ENCODE data around the gene CCSER2.

The CCSER2 gene

GRCh38 chr10:84294766-84295447 lies 33.5 kb upstream of the CCSER2 start:
- Histone ChIP-seq H3K4me3 (ENCODE audit: low read depth in 1 of 2, low read length in 2 of 2) (no peak overlapping the region), H3K4me1 (ENCODE audit: insufficient read depth, low read length) (no peaks in the 10 kb centered on the region), H3K9ac (ENCODE audit: low read length) (no peak overlapping the region), H3K27me3 (ENCODE audit: control insufficient read depth in 1 of 2, insufficient read depth in 2 of 2, low read length in 2 of 2) (no peaks in the 10 kb centered on the region), H3K27ac (ENCODE audit: low read depth, low read length) (no peak overlapping the region), H3K36me3 (ENCODE audit: insufficient read depth, low read length) (no peaks in the 10 kb centered on the region), H3K9me3 (ENCODE audit: low read length) (no peaks in the 10 kb centered on the region)

GRCh38 chr10:84296091-84296981 lies 32.1 kb upstream of the CCSER2 start:
- Histone ChIP-seq H3K4me3 (ENCODE audit: low read depth in 1 of 2, low read length in 2 of 2) (no peak overlapping the region), H3K9me3 (ENCODE audit: low read length) (no peaks in the 10 kb centered on the region), H3K9ac (ENCODE audit: low read length) (no peak overlapping the region), H3K27me3 (ENCODE audit: control insufficient read depth in 1 of 2, insufficient read depth in 2 of 2, low read length in 2 of 2) (no peaks in the 10 kb centered on the region), H3K4me1 (ENCODE audit: insufficient read depth, low read length) (no peaks in the 10 kb centered on the region), H3K36me3 (ENCODE audit: insufficient read depth, low read length) (no peaks in the 10 kb centered on the region), H3K27ac (ENCODE audit: low read depth, low read length) (no peak overlapping the region)

DNA sequence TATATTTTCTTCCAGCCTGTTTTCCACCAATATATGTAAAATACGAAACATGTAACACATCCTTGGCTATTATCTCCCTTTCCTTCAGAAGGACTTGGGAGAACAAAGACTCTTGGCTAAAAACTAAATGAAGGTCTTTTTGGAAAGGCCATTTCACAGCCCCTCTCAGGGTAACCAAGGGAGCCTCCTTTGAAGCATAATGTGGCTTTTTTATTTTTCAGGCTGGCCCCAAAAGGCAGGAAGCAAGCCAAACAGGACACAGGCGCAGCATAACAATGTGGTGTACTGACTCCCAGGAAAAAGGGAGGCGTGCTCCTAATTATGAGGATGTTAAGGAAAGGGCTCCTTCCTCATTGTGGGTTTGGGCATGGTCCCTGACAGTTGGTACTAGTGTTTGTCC lies 30.3 kb upstream of the CCSER2 start:
- no peaks in the 10 kb centered on the region for H3K4me1 ChIP-seq (ENCODE audit: insufficient read depth, low read length)
- H3K36me3 ChIP-seq (ENCODE audit: insufficient read depth, low read length) = no peaks in the 10 kb centered on the region
- no peaks in the 10 kb centered on the region for H3K27me3 ChIP-seq (ENCODE audit: control insufficient read depth in 1 of 2, insufficient read depth in 2 of 2, low read length in 2 of 2)
- no peak overlapping the region for H3K27ac ChIP-seq (ENCODE audit: low read depth, low read length)
- H3K4me3 ChIP-seq (ENCODE audit: low read depth in 1 of 2, low read length in 2 of 2) = no peak overlapping the region
- H3K9me3 ChIP-seq (ENCODE audit: low read length) = no peaks in the 10 kb centered on the region
- no peak overlapping the region for H3K9ac ChIP-seq (ENCODE audit: low read length)

DNA sequence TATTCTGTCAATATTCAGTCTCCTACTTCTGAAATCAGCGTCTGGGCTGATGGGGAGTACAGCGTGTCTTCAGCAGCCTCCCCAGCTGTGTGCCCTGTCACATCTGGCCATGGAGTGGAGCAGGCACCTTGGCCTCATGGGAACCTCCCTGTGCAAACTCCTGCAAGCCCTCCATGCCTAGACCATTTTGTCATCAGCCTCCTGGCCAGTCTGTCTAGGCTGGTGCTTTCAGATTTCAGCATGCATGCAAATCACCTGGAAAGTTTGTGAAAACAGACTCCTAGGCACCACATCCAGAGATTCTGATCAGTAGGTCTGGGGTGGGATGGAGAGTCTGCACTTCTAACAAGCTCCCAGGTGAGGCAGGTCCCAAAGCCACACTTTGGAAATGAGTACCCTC lies 26.2 kb upstream of the CCSER2 start:
- H3K9me3 ChIP-seq (ENCODE audit: low read length) = no peaks in the 10 kb centered on the region
- no peak overlapping the region for H3K27ac ChIP-seq (ENCODE audit: low read depth, low read length)
- no peak overlapping the region for H3K9ac ChIP-seq (ENCODE audit: low read length)
- H3K36me3 ChIP-seq (ENCODE audit: insufficient read depth, low read length) = no peaks in the 10 kb centered on the region
- H3K4me1 ChIP-seq (ENCODE audit: insufficient read depth, low read length) = no peaks in the 10 kb centered on the region
- H3K4me3 ChIP-seq (ENCODE audit: low read depth in 1 of 2, low read length in 2 of 2) = no peak overlapping the region
- H3K27me3 ChIP-seq (ENCODE audit: control insufficient read depth in 1 of 2, insufficient read depth in 2 of 2, low read length in 2 of 2) = no peaks in the 10 kb centered on the region

DNA sequence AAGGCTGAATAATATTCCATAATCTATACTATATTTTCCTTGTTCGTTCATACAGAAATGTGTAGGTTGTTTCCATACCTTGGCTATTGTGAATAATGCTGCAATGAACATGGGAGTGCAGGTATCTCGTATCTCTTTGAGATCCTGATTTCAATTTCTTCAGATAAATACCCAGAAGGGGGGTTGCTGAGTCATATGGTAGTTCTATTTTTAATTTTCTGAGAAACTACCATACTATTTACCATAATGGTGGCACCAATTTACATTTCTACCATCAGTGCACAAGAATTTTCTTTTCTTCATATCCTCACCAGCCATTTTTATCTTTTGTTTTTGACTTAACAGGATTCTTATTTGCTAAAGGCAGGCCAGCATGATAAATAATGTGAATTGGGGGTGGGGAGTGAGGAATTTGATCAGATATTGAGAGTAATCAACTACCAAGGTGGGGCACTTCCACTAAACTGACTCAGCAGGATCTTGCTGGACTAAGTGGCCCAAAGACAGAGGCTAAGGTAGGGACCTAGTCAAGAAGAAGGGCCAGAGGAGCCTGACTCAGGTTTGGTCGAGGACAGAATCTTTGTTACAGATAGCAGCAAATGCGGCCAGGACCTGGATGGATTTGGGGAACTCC lies 21.5 kb upstream of the CCSER2 start:
- no peaks in the 10 kb centered on the region for H3K27me3 ChIP-seq (ENCODE audit: control insufficient read depth in 1 of 2, insufficient read depth in 2 of 2, low read length in 2 of 2)
- no peak overlapping the region for H3K27ac ChIP-seq (ENCODE audit: low read depth, low read length)
- no peaks in the 10 kb centered on the region for H3K9me3 ChIP-seq (ENCODE audit: low read length)
- H3K4me3 ChIP-seq (ENCODE audit: low read depth in 1 of 2, low read length in 2 of 2) = no peak overlapping the region
- no peaks in the 10 kb centered on the region for H3K4me1 ChIP-seq (ENCODE audit: insufficient read depth, low read length)
- H3K36me3 ChIP-seq (ENCODE audit: insufficient read depth, low read length) = no peaks in the 10 kb centered on the region
- H3K9ac ChIP-seq (ENCODE audit: low read length) = no peak overlapping the region

GRCh38 chr10:84308021-84308420 lies 20.4 kb upstream of the CCSER2 start:
- no peaks in the 10 kb centered on the region for H3K9me3 ChIP-seq (ENCODE audit: low read length)
- H3K27me3 ChIP-seq (ENCODE audit: control insufficient read depth in 1 of 2, insufficient read depth in 2 of 2, low read length in 2 of 2) = no peaks in the 10 kb centered on the region
- no peak overlapping the region for H3K4me3 ChIP-seq (ENCODE audit: low read depth in 1 of 2, low read length in 2 of 2)
- H3K4me1 ChIP-seq (ENCODE audit: insufficient read depth, low read length) = no peaks in the 10 kb centered on the region
- H3K9ac ChIP-seq (ENCODE audit: low read length) = no peak overlapping the region
- no peaks in the 10 kb centered on the region for H3K36me3 ChIP-seq (ENCODE audit: insufficient read depth, low read length)
- no peak overlapping the region for H3K27ac ChIP-seq (ENCODE audit: low read depth, low read length)

- no peaks in the 10 kb centered on the region for H3K27me3 ChIP-seq (ENCODE audit: control insufficient read depth in 1 of 2, insufficient read depth in 2 of 2, low read length in 2 of 2)
- no peaks in the 10 kb centered on the region for H3K4me1 ChIP-seq (ENCODE audit: insufficient read depth, low read length)
- no peak overlapping the region for H3K27ac ChIP-seq (ENCODE audit: low read depth, low read length)
- no peaks in the 10 kb centered on the region for H3K9me3 ChIP-seq (ENCODE audit: low read length)
- H3K9ac ChIP-seq (ENCODE audit: low read length) = no peak overlapping the region
- no peaks in the 10 kb centered on the region for H3K36me3 ChIP-seq (ENCODE audit: insufficient read depth, low read length)
- H3K4me3 ChIP-seq (ENCODE audit: low read depth in 1 of 2, low read length in 2 of 2) = no peak overlapping the region
Observed at GRCh38 chr10:84308481-84309304, 19.7 kb upstream of the CCSER2 start.

DNA sequence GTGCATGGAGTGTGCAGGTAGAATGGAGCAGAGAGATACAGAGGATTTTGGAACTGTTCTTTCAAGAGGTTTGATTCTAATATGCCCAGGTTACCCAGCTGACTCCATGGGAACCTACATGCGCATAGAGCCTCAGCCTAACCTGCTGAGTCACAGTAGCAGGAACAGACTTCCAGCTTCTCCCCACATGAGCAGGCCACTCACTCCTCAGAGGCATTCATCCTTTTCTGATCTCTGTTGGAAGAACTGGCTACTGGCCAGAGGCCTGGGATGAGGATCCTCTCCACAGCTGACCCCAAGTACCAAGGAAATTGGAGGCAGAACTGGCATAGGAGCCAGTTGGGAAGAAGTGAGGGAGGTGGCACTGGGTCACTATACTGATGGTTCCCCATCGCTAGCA lies 17.9 kb upstream of the CCSER2 start:
- H3K9me3 ChIP-seq (ENCODE audit: low read length) = no peaks in the 10 kb centered on the region
- no peaks in the 10 kb centered on the region for H3K36me3 ChIP-seq (ENCODE audit: insufficient read depth, low read length)
- no peak overlapping the region for H3K9ac ChIP-seq (ENCODE audit: low read length)
- H3K27me3 ChIP-seq (ENCODE audit: control insufficient read depth in 1 of 2, insufficient read depth in 2 of 2, low read length in 2 of 2) = no peaks in the 10 kb centered on the region
- no peaks in the 10 kb centered on the region for H3K4me1 ChIP-seq (ENCODE audit: insufficient read depth, low read length)
- no peak overlapping the region for H3K27ac ChIP-seq (ENCODE audit: low read depth, low read length)
- no peak overlapping the region for H3K4me3 ChIP-seq (ENCODE audit: low read depth in 1 of 2, low read length in 2 of 2)

DNA sequence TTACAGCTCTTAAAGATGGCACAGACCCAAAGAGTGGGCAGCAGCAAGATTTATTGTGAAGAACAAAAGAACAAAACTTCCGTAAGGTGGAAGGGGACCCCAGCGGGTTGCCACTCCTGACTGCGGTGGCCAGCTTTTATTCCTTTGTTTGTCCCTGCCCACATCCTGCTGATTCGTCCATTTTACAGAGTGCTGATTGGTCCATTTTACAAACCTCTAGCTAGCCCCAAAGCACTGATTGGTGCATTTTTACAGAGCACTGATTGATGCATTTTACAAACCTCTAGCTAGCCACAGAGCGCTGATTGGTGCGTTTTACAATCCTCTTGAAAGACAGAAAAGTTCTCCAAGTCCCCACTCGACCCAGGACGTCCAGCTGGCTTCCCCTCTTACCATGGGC lies 16.8 kb upstream of the CCSER2 start:
- no peak overlapping the region for H3K27ac ChIP-seq (ENCODE audit: low read depth, low read length)
- H3K4me3 ChIP-seq (ENCODE audit: low read depth in 1 of 2, low read length in 2 of 2) = no peak overlapping the region
- no peaks in the 10 kb centered on the region for H3K9me3 ChIP-seq (ENCODE audit: low read length)
- no peaks in the 10 kb centered on the region for H3K27me3 ChIP-seq (ENCODE audit: control insufficient read depth in 1 of 2, insufficient read depth in 2 of 2, low read length in 2 of 2)
- H3K9ac ChIP-seq (ENCODE audit: low read length) = no peak overlapping the region
- H3K36me3 ChIP-seq (ENCODE audit: insufficient read depth, low read length) = no peaks in the 10 kb centered on the region
- no peaks in the 10 kb centered on the region for H3K4me1 ChIP-seq (ENCODE audit: insufficient read depth, low read length)

GRCh38 chr10:84312816-84313215 lies 15.6 kb upstream of the CCSER2 start:
- Histone ChIP-seq H3K9me3 (ENCODE audit: low read length) (no peaks in the 10 kb centered on the region), H3K27ac (ENCODE audit: low read depth, low read length) (no peak overlapping the region), H3K9ac (ENCODE audit: low read length) (no peak overlapping the region), H3K36me3 (ENCODE audit: insufficient read depth, low read length) (no peaks in the 10 kb centered on the region), H3K4me3 (ENCODE audit: low read depth in 1 of 2, low read length in 2 of 2) (no peak overlapping the region), H3K4me1 (ENCODE audit: insufficient read depth, low read length) (no peaks in the 10 kb centered on the region), H3K27me3 (ENCODE audit: control insufficient read depth in 1 of 2, insufficient read depth in 2 of 2, low read length in 2 of 2) (no peaks in the 10 kb centered on the region)

DNA sequence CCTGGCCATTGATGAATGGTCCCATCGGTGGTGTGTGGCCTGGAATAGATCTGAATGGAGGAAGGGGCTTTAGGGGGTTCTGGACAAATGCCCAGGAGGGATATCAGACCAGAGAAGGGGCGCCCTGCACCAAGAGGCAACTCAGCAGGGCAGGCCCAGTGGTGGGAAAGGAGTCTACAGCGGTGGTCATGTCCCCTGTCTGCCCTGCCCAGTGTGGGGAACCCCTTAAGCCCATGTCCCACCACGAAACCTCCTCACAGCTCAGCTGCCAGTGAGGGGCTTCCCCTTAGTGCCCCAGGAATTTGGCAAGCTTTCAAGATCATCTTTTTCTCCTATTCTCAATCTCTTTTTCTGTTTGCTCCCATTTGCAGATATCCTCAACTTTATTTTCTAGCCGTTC lies 14.1 kb upstream of the CCSER2 start:
- Histone ChIP-seq H3K9me3 (ENCODE audit: low read length) (no peaks in the 10 kb centered on the region), H3K27ac (ENCODE audit: low read depth, low read length) (no peak overlapping the region), H3K27me3 (ENCODE audit: control insufficient read depth in 1 of 2, insufficient read depth in 2 of 2, low read length in 2 of 2) (no peaks in the 10 kb centered on the region), H3K4me1 (ENCODE audit: insufficient read depth, low read length) (no peaks in the 10 kb centered on the region), H3K4me3 (ENCODE audit: low read depth in 1 of 2, low read length in 2 of 2) (no peak overlapping the region), H3K9ac (ENCODE audit: low read length) (no peak overlapping the region), H3K36me3 (ENCODE audit: insufficient read depth, low read length) (no peaks in the 10 kb centered on the region)
